HepG2 (cell line): ENCODE data around the gene TMEM121. TPM values are rescaled to one million over a fixed set of nuclear protein-coding genes. Genes with fewer than 3 reads are reported as not detected.

Experiments
- ATF7 ChIP-seq, 2 experiments: fragments of 450-650 bp in 1 of 2; sonication (generic) in 1 of 2; formaldehyde crosslinking in 1 of 2; IDR thresholded peaks; 2 replicates each; pipeline versions ENCODE4 v1.4.0 to v1.6.1; 2016 to 2020; ENCODE audit warnings: antibody characterized with exemption in 1 of 2, mild to moderate bottlenecking in 1 of 2, missing genetic modification reagents in 1 of 2
- FOSL2 ChIP-seq: sonication (generic); formaldehyde crosslinking; IDR thresholded peaks from 2 replicates; pipeline ENCODE4 v1.4.0; 2020; ENCODE audit warnings: missing genetic modification reagents
- GPN1 ChIP-seq: sonication (generic); formaldehyde crosslinking; IDR thresholded peaks from 2 replicates; pipeline ENCODE4 v1.5.1; 2020; ENCODE audit warnings: missing genetic modification reagents, borderline replicate concordance
- HDAC6 ChIP-seq: fragments of 200-600 bp; sonication (generic); IDR thresholded peaks from 2 replicates; pipeline ENCODE4 v1.7.0; 2017; ENCODE audit warnings: mild to moderate bottlenecking, antibody characterized with exemption, low read length, low read depth
- HMGXB4 ChIP-seq, 2 experiments: sonication (generic) in 1 of 2; formaldehyde crosslinking in 1 of 2; IDR thresholded peaks; 2 replicates each; pipeline versions ENCODE4 v1.4.0 to v1.6.1; 2018 to 2020; ENCODE audit warnings: missing genetic modification reagents in 2 of 2, borderline replicate concordance in 1 of 2, low read depth in 1 of 2, mild to moderate bottlenecking in 1 of 2, missing biosample characterization in 1 of 2
- NR2F1 ChIP-seq, 2 experiments: fragments of 450-650 bp in 1 of 2; formaldehyde crosslinking in 1 of 2; IDR thresholded peaks; 2 replicates each; pipeline versions ENCODE4 v1.5.0 to v1.6.1; 2016 to 2020; ENCODE audit warnings: mild to moderate bottlenecking in 1 of 2, missing compliant biosample characterization in 1 of 2, missing genetic modification reagents in 1 of 2, moderate library complexity in 1 of 2
- RARA ChIP-seq: IDR thresholded peaks from 2 replicates; pipeline ENCODE4 v1.6.1; 2016; ENCODE audit warnings: missing genetic modification reagents, missing compliant biosample characterization
- RERE ChIP-seq: IDR thresholded peaks from 2 replicates; pipeline ENCODE4 v1.6.1; 2016; ENCODE audit warnings: low read depth, missing genetic modification reagents, missing compliant biosample characterization
- RFXAP ChIP-seq: sonication (generic); formaldehyde crosslinking; IDR thresholded peaks from 2 replicates; pipeline ENCODE4 v1.4.0; 2020; ENCODE audit warnings: missing genetic modification reagents, borderline replicate concordance
- SKI ChIP-seq: fragments of 450-650 bp; IDR thresholded peaks from one replicate; pipeline ENCODE4 v1.6.1; 2018; ENCODE audit warnings: mild to moderate bottlenecking; ENCODE audit not compliant: partially characterized antibody
- SMAD3 ChIP-seq: sonication (generic); formaldehyde crosslinking; IDR thresholded peaks from 2 replicates; pipeline ENCODE4 v1.4.0; 2020; ENCODE audit warnings: missing genetic modification reagents
- ZFP37 ChIP-seq: sonication (generic); formaldehyde crosslinking; IDR thresholded peaks from 2 replicates; pipeline ENCODE4 v1.4.0; 2020; ENCODE audit warnings: missing genetic modification reagents, borderline replicate concordance
- ZGPAT ChIP-seq: IDR thresholded peaks from 2 replicates; pipeline ENCODE4 v1.6.1; 2016; ENCODE audit warnings: mild to moderate bottlenecking
- ZNF446 ChIP-seq: sonication (generic); formaldehyde crosslinking; IDR thresholded peaks from 2 replicates; pipeline ENCODE4 v1.5.0; 2020; ENCODE audit warnings: mild to moderate bottlenecking, missing genetic modification reagents
- ZNF580 ChIP-seq: IDR thresholded peaks from 2 replicates; pipeline ENCODE4 v1.6.1; 2016; ENCODE audit warnings: low read depth, borderline replicate concordance
- ZNF639 ChIP-seq: conservative IDR thresholded peaks from 2 replicates; pipeline ENCODE4 v1.6.1; 2018; ENCODE audit warnings: missing genetic modification reagents
- ZNF724P ChIP-seq: sonication (generic); formaldehyde crosslinking; IDR thresholded peaks from 2 replicates; pipeline ENCODE4 v1.8.0; 2022; ENCODE audit warnings: missing genetic modification reagents, borderline replicate concordance
- ZNF792 ChIP-seq: IDR thresholded peaks from 2 replicates; pipeline ENCODE4 v1.6.1; 2016
- polyA plus RNA-seq, 8 experiments: library from polyadenylated mRNA; depleted of rRNA in 3 of 8; stranded (reverse) in 7 of 8; unstranded in 1 of 8; fragments of >200 nt; fragmentation: Illumina TruSeq in 4 of 8; extraction: Trizol in 4 of 8; gene quantifications; 2 replicates each; pipeline versions ENCODE4 v1.2.1 to v1.2.3, GENCODE V29; 2011 to 2016; ENCODE audit warnings: low read depth in 4 of 8, missing spikeins in 1 of 8, mixed read lengths in 1 of 8; ENCODE audit not compliant: insufficient read depth in 1 of 8
- total RNA-seq, 5 experiments: library from RNA; depleted of rRNA; stranded (reverse); fragments of >200 nt; fragmentation: Illumina TruSeq; extraction: Trizol; gene quantifications; 2 replicates each; pipeline ENCODE4 v1.2.3, GENCODE V29; 2016; ENCODE audit warnings: low read depth in 1 of 5

The TMEM121 gene
- total and polyA plus RNA-seq, 2 of the 13 experiments (the other 11 are each of a cell fraction or from before 2014, with no cell fraction given) = 6.6 to 19.0 TPM

GRCh38 chr14:105527826-105528585 is 1.6 kb downstream of the TMEM121 start (continued):
- TF ChIP-seq ZNF639 (CRISPR knock-in tag) (peak; percentile 72), FOSL2 (CRISPR knock-in tag) (no peak), ZNF724P (CRISPR knock-in tag) (peak; percentile 57; the same call in 1 of the 2 replicates), ATF7 (IDR thresholded peaks at IDR 0.05) (no peak), ATF7 (CRISPR knock-in tag; IDR thresholded peaks at IDR 0.05) (no peak; the same call in 1 of the 2 replicates), RERE (CRISPR knock-in tag) (no peak), ZNF446 (CRISPR knock-in tag) (no peak), ZGPAT (CRISPR knock-in tag) (0 out of 2 replicates have a peak, but pooled peaks have one; percentile 54), HDAC6 (no peak), ZFP37 (CRISPR knock-in tag) (no peak), ZNF792 (CRISPR knock-in tag) (no peak), NR2F1 (CRISPR knock-in tag; IDR thresholded peaks at IDR 0.05) (no peak), RARA (CRISPR knock-in tag) (0 out of 2 replicates have a peak, but pooled peaks have one; percentile 5), SMAD3 (CRISPR knock-in tag) (no peak), SKI (no peak), ZNF580 (no peak; the same call in 1 of the 2 replicates), HMGXB4 (CRISPR knock-in tag; IDR thresholded peaks at IDR 0.05; ENCODE audit: borderline replicate concordance in 1 of 2, low read depth in 1 of 2) (peak; percentile 87 to 90), GPN1 (no peak), RFXAP (CRISPR knock-in tag) (no peak)
